Right ventricle myocardium inferior (tissue), 1 donor: Measurements from ENCODE around the gene SWI5. TPM values are rescaled to one million over a fixed set of nuclear protein-coding genes. Genes with fewer than 3 reads are reported as not detected.
A peak's percentile ranks its signal among the peaks of the same experiment; 100 is the strongest.

Experiments
- ATAC-seq: fragments of 200-7000 bp; cut with Tn5 transposase; one replicate; pipeline ENCODE4 v1.9.1; 2020; ENCODE audit warnings: mild to moderate bottlenecking, moderate library complexity
- DNase-seq: peaks from one replicate; pipeline ENCODE4 v3.0.0; 2021; ENCODE audit errors: missing footprints
- intact Hi-C: fragments of 100-400 bp; cut with DNase I; formaldehyde crosslinking; loops from one replicate; pipeline ENCODE4 v1.11.0; 2022
- total RNA-seq: library from RNA; stranded (reverse); fragmentation: NEBNext Ultra II Directional; extraction: Animal tissue kit (Norgen Biotek cat#: 25700); gene quantifications from one replicate; pipeline ENCODE4 v1.2.1, GENCODE V29; 2021
- donor health status: DM: no; HTN: yes; CAD: no; lungs with severe emphysema.

Gene SWI5
- total RNA-seq, 1 donor from 2014 or later = 14.9 TPM

GRCh38 chr9:128296340-128297220 lies 20.5 kb downstream of the SWI5 start:
- intact Hi-C loops = loop anchor here (5.0 kb wide), 1 partner anchor 116 kb away; no protein-coding TSS in a partner anchor
- DNase-seq = no peak
- ATAC-seq = no peak

GRCh38 chr9:128297221-128297773 lies 21.2 kb downstream of the SWI5 start:
- no peak for ATAC-seq

GRCh38 chr9:128298535-128299482 lies 22.7 kb downstream of the SWI5 start:
- no peak for ATAC-seq
- intact Hi-C loops = loop anchor here (5.0 kb wide), 1 partner anchor 113 kb away; no protein-coding TSS in a partner anchor

More at GRCh38 chr9:128297221-128297773, 21.2 kb downstream of the SWI5 start:
- intact Hi-C loops = loop anchor here (5.0 kb wide), 1 partner anchor 115 kb away; no protein-coding TSS in a partner anchor
- DNase-seq = no peak

GRCh38 chr9:128304136-128304970 lies 28.3 kb downstream of the SWI5 start:
- intact Hi-C loops = no loop called here
- DNase-seq = no peak
- no peak for ATAC-seq

More at GRCh38 chr9:128298535-128299482, 22.7 kb downstream of the SWI5 start:
- no peak for DNase-seq

GRCh38 chr9:128304971-128305288 lies 28.9 kb downstream of the SWI5 start:
- no peak for DNase-seq

GRCh38 chr9:128309551-128309950 lies 33.5 kb downstream of the SWI5 start:
- intact Hi-C loops = no loop called here
- ATAC-seq (no peak), DNase-seq (no peak)

More at GRCh38 chr9:128304971-128305288, 28.9 kb downstream of the SWI5 start:
- ATAC-seq = no peak
- intact Hi-C loops = no loop called here

GRCh38 chr9:128310461-128310860 lies 34.4 kb downstream of the SWI5 start:
- peak; percentile 87 for ATAC-seq
- intact Hi-C loops = no loop called here
- no peak for DNase-seq

- ATAC-seq (no peak), DNase-seq (no peak)
- intact Hi-C loops = no loop called here
These were observed 38.6 kb downstream of the SWI5 start for GRCh38 chr9:128314697-128315096.

- intact Hi-C loops = no loop called here
- DNase-seq (no peak), ATAC-seq (no peak)
These were observed 40.3 kb downstream of the SWI5 start for GRCh38 chr9:128316421-128316820.

GRCh38 chr9:128317629-128318028 lies 41.6 kb downstream of the SWI5 start:
- ATAC-seq = no peak
- no peak for DNase-seq
- intact Hi-C loops = no loop called here

GRCh38 chr9:128321343-128321742 lies 45.3 kb downstream of the SWI5 start:
- no peak for ATAC-seq
- intact Hi-C loops = loop anchor here (5.0 kb wide), 1 partner anchor 44 kb away; the partner anchor contains the start of genes GOLGA2 and SWI5

GRCh38 chr9:128321879-128322403 lies 45.9 kb downstream of the SWI5 start:
- DNase-seq (no peak), ATAC-seq (no peak)
- intact Hi-C loops = loop anchor here (5.0 kb wide), 1 partner anchor 45 kb away; the partner anchor contains the start of genes GOLGA2 and SWI5

More at GRCh38 chr9:128321343-128321742, 45.3 kb downstream of the SWI5 start:
- DNase-seq = no peak

- intact Hi-C loops = loop anchor here (5.0 kb wide), 1 partner anchor 45 kb away; the partner anchor contains the start of genes GOLGA2 and SWI5
- peak; percentile 96 for DNase-seq
- peak; percentile 98 for ATAC-seq
These were observed 46.5 kb downstream of the SWI5 start, which contains the start of the genes COQ4 and TRUB2 for GRCh38 chr9:128322404-128323211. Gene COQ4, plus strand, starts transcription at chr9:128322839. Its CDS starts 20 bp downstream, at chr9:128322859. Gene TRUB2, minus strand, starts transcription at chr9:128322447. Its CDS starts 39 bp downstream, at chr9:128322408.

GRCh38 chr9:128323212-128323730 lies 47.2 kb downstream of the SWI5 start:
- intact Hi-C loops = loop anchor here (5.0 kb wide), 1 partner anchor 46 kb away; the partner anchor contains the start of genes GOLGA2 and SWI5
- ATAC-seq = no peak
- DNase-seq = no peak

- ATAC-seq = no peak
- DNase-seq = no peak
- intact Hi-C loops = loop anchor here (5.0 kb wide), 1 partner anchor 46 kb away; the partner anchor contains the start of genes GOLGA2 and SWI5
These were observed 47.7 kb downstream of the SWI5 start for GRCh38 chr9:128323791-128324190.

- intact Hi-C loops = loop anchor here (5.0 kb wide), 1 partner anchor 47 kb away; the partner anchor contains the start of genes GOLGA2 and SWI5
- no peak for DNase-seq
- ATAC-seq = no peak
These were observed 48.3 kb downstream of the SWI5 start for GRCh38 chr9:128324401-128324800.
